ENCODE results near the gene TMEM263. TPM values are rescaled to one million over a fixed set of nuclear protein-coding genes. Genes with fewer than 3 reads are reported as not detected.

Gene TMEM263
- 10 to 100 TPM; 36.1 to 48.1 (median 42.0) TPM for total RNA-seq

DNA sequence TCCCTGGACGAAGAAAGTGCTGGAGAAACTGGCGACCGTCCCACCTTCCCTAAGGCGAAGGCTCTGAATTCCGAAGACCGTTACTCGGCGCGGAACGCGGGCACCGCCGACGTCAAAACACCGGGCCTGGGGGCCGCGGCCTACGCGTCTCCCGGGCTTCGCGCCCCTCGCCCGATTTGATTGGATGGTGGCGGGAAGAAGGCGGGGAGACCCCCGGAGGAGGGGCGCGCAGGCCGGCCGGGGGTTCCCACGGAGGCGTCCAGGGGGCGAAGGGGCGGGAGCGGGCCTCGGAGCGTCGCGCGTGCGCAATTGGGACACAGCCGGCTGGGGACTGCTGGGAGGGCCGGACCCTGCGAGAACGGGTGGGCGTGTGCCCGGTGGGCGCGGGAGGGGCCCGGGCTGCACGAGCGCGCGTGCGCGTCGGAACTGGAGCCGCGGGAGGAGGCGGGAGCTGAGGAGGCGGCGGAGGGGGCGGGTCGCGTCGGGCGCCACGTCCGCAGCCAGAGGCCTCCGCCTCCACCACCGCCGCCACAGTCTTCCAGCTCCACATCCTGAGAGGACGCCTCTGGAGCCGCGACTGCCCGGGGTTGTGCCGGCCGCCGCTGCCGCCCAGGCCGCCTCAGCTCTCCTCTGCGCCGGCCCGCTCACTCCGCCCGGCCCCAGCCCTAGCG lies at the start of gene TMEM263:
Gene TMEM263, plus strand, starts transcription at position 531 of the 671 bp plus-strand sequence. CDS start 11,210 bp downstream, outside the sequence.
- 0% methylated on average over 1 to 2 of the region's 88 CpGs for WGBS, 2 donors (ENCODE audit: low coverage in 1 of 2)

DNA sequence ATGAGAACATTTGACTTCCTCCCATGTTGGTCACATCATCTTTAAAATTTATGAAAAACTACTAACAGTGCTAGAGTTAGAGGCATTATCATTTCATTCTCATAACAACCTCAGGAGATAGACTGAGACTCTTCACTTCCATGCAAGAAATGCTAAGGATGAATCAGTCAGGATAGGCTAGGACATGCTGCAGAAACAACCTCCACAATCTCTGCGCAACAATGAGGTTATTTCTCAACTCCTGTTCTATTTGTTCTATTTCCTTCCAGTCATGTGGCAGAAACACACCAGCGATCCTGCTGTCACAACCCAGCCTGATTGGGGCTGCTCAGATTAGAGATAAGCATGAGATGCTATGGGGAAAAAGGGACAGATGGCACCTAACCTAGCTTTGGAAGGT lies 49.0 kb upstream of the TMEM263 start:
- H3K4me1 ChIP-seq, result peaks cover 0 to 12% (median 0%) of the 10 kb centered on the region in 3 donors
- H3K27ac ChIP-seq, result no peak overlapping the region
- TF ChIP-seq CTCF (IDR thresholded peaks at IDR 0.05), result no peak
- TF ChIP-seq EP300 (IDR thresholded peaks at IDR 0.05), result no peak
- whole genome bisulfite sequencing, 2 donors (ENCODE audit: low coverage in 1 of 2), result 100% methylated on average over 1 of the region's 2 CpGs
- no peak overlapping the region for H3K4me3 ChIP-seq
- ATAC-seq, result no peak
- no peaks in the 10 kb centered on the region for H3K36me3 ChIP-seq
- H3K9me3 ChIP-seq, result no peaks in the 10 kb centered on the region
- peaks cover 17% of the 10 kb centered on the region for H3K27me3 ChIP-seq

More for the DNA sequence above, at the start of gene TMEM263:
- ATAC-seq, result peak; percentile 96
- H3K4me1 ChIP-seq, result peaks cover 0 to 42% (median 9%) of the 10 kb centered on the region in 3 donors
- peak within 1 kb of the TSS; percentile 82 to 90 for H3K4me3 ChIP-seq
- H3K27me3 ChIP-seq, result no peaks in the 10 kb centered on the region
- TF ChIP-seq CTCF (IDR thresholded peaks at IDR 0.05), result no peak
- TF ChIP-seq POLR2A (IDR thresholded peaks at IDR 0.05), result peak; percentile 95 to 97
- TF ChIP-seq EP300 (IDR thresholded peaks at IDR 0.05), result no peak
- peak; percentile 82 for TF ChIP-seq POLR2AphosphoS5 (IDR thresholded peaks at IDR 0.05)
- no peaks in the 10 kb centered on the region for H3K9me3 ChIP-seq
- peak within 1 kb of the TSS; percentile 91 to 99 (median 98) for H3K27ac ChIP-seq
- H3K36me3 ChIP-seq, result peaks cover 0 to 2% of the 10 kb centered on the region in 2 donors

- no peak for TF ChIP-seq EP300 (IDR thresholded peaks at IDR 0.05)
- TF ChIP-seq POLR2AphosphoS5 (IDR thresholded peaks at IDR 0.05), result no peak
- no peak for TF ChIP-seq POLR2A (IDR thresholded peaks at IDR 0.05)
- no peak for TF ChIP-seq CTCF (IDR thresholded peaks at IDR 0.05)
- 50 to 100% methylated on average over 1 of the region's 5 CpGs for WGBS, 2 donors (ENCODE audit: low coverage in 1 of 2)
- Histone ChIP-seq H3K36me3 (no peaks in the 10 kb centered on the region), H3K27ac (no peak overlapping the region), H3K9me3 (no peaks in the 10 kb centered on the region), H3K4me3 (no peak overlapping the region), H3K27me3 (peaks cover 20% of the 10 kb centered on the region), H3K4me1 (peaks cover 0 to 12% (median 0%) of the 10 kb centered on the region in 3 donors)
- ATAC-seq, result no peak
Observed at GRCh38 chr12:106907411-106907810, 48.3 kb upstream of the TMEM263 start.

DNA sequence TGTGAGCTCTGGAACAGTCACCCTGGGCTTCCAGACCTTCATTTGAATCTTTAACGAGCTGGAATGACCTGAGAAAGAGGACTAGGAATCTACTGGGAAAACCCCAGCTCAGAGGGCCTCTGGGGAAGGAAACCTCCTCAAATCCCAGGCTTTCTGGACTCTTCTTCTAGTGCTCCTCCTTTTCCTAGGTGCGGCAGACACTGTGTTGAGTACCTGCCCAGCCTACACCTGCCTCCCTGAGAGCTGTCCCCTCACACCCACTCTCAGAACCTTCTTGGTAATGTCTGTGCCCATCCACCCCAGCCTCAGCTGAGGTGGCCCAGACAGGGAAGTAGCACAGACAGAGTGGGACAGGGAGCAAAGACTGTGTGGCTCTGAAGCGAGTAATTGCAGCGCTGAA lies 47.9 kb upstream of the TMEM263 start:
- Histone ChIP-seq H3K36me3 (no peaks in the 10 kb centered on the region), H3K27me3 (peaks cover 20% of the 10 kb centered on the region), H3K9me3 (no peaks in the 10 kb centered on the region), H3K4me1 (peaks cover 0 to 12% (median 0%) of the 10 kb centered on the region in 3 donors), H3K4me3 (no peak overlapping the region), H3K27ac (no peak overlapping the region)
- TF ChIP-seq EP300 (IDR thresholded peaks at IDR 0.05) (no peak), POLR2A (IDR thresholded peaks at IDR 0.05) (no peak), CTCF (IDR thresholded peaks at IDR 0.05) (no peak), POLR2AphosphoS5 (IDR thresholded peaks at IDR 0.05) (no peak)
- no peak for ATAC-seq
- 92 to 100% methylated on average over 2 of the region's 4 CpGs for WGBS, 2 donors (ENCODE audit: low coverage in 1 of 2)

DNA sequence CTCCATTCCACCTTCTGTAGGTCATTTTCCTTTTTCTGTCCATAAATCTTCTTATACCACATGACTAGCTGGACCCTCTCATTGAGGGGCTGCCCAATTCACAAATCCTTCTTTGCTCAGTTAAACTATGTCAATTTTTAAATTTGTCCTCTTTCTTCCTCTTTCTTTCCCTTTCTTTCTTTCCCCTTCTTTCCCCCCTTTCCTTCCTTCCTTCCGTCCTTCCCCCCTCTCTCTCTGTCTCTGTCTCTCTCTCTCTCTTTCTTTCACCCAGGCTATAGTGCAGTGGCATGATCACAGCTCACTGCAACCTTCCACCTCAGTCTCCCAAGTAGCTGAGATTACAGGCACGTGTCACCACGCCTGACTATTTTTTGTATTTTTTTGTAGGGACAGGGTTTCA lies 47.1 kb upstream of the TMEM263 start:
- ATAC-seq, result no peak
- Histone ChIP-seq H3K4me1 (peaks cover 0 to 5% (median 0%) of the 10 kb centered on the region in 3 donors), H3K27me3 (peaks cover 22% of the 10 kb centered on the region), H3K4me3 (no peak overlapping the region), H3K36me3 (no peaks in the 10 kb centered on the region), H3K27ac (no peak overlapping the region), H3K9me3 (no peaks in the 10 kb centered on the region)
- 68 to 90% methylated on average over 3 of the region's 3 CpGs for WGBS, 2 donors (ENCODE audit: low coverage in 1 of 2)
- TF ChIP-seq POLR2AphosphoS5 (IDR thresholded peaks at IDR 0.05) (no peak), CTCF (IDR thresholded peaks at IDR 0.05) (no peak), POLR2A (IDR thresholded peaks at IDR 0.05) (no peak), EP300 (IDR thresholded peaks at IDR 0.05) (no peak)

All from gastroesophageal sphincter (tissue), 4 donors.